Measurements from ENCODE around the gene CYFIP2.

Gene CYFIP2

GRCh38 chr5:157362012-157362411 is 96.1 kb downstream of the CYFIP2 start:
- H3K36me3 ChIP-seq (ENCODE audit: control insufficient read depth, insufficient read depth, low read length), result peaks cover 10% of the 10 kb centered on the region
- peaks cover 16% of the 10 kb centered on the region for H3K4me1 ChIP-seq (ENCODE audit: control insufficient read depth, insufficient read depth, low read length)
- H3K4me3 ChIP-seq (ENCODE audit: low read length), result no peak overlapping the region
- no peaks in the 10 kb centered on the region for H3K27me3 ChIP-seq (ENCODE audit: control insufficient read depth, insufficient read depth, low read length)
- H3K9ac ChIP-seq (ENCODE audit: low read length), result no peak overlapping the region
- no peak overlapping the region for H3K27ac ChIP-seq (ENCODE audit: low read depth, low read length)

GRCh38 chr5:157362502-157362901 is 96.6 kb downstream of the CYFIP2 start:
- H3K27ac ChIP-seq (ENCODE audit: low read depth, low read length), result no peak overlapping the region
- peaks cover 20% of the 10 kb centered on the region for H3K4me1 ChIP-seq (ENCODE audit: control insufficient read depth, insufficient read depth, low read length)
- no peak overlapping the region for H3K9ac ChIP-seq (ENCODE audit: low read length)
- H3K36me3 ChIP-seq (ENCODE audit: control insufficient read depth, insufficient read depth, low read length), result peaks cover 10% of the 10 kb centered on the region
- H3K4me3 ChIP-seq (ENCODE audit: low read length), result no peak overlapping the region
- no peaks in the 10 kb centered on the region for H3K27me3 ChIP-seq (ENCODE audit: control insufficient read depth, insufficient read depth, low read length)

DNA sequence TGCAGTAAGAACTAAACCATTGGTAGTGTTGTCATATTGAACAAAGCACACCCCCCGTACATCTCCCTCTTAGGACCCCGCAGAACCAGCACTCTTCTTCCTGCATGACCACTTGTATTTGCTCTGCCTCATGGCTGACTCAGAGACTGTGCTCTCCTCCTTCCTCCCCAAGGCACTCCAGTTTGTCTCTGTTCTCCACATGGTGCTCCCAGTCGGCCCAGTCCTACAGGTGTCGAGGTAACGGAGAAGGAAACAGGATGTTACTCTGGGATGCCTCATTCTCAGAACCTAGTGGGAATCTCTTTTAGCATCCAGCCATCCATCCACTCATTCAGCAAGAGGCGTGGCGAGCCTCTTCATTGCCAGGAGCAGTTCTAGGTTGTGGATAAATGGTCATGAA is 97.1 kb downstream of the CYFIP2 start:
- Histone ChIP-seq H3K27me3 (ENCODE audit: control insufficient read depth, insufficient read depth, low read length) (no peaks in the 10 kb centered on the region), H3K9ac (ENCODE audit: low read length) (no peak overlapping the region), H3K4me1 (ENCODE audit: control insufficient read depth, insufficient read depth, low read length) (peaks cover 21% of the 10 kb centered on the region), H3K36me3 (ENCODE audit: control insufficient read depth, insufficient read depth, low read length) (peaks cover 10% of the 10 kb centered on the region), H3K4me3 (ENCODE audit: low read length) (no peak overlapping the region), H3K27ac (ENCODE audit: low read depth, low read length) (no peak overlapping the region)

- peaks cover 10% of the 10 kb centered on the region for H3K36me3 ChIP-seq (ENCODE audit: control insufficient read depth, insufficient read depth, low read length)
- H3K27ac ChIP-seq (ENCODE audit: low read depth, low read length), result peak overlapping the region; percentile 91
- no peak overlapping the region for H3K9ac ChIP-seq (ENCODE audit: low read length)
- H3K27me3 ChIP-seq (ENCODE audit: control insufficient read depth, insufficient read depth, low read length), result no peaks in the 10 kb centered on the region
- no peak overlapping the region for H3K4me3 ChIP-seq (ENCODE audit: low read length)
- H3K4me1 ChIP-seq (ENCODE audit: control insufficient read depth, insufficient read depth, low read length), result peaks cover 28% of the 10 kb centered on the region
These were observed 99.8 kb downstream of the CYFIP2 start for GRCh38 chr5:157365732-157366131.

GRCh38 chr5:157366741-157367674 is 101.1 kb downstream of the CYFIP2 start:
- H3K27ac ChIP-seq (ENCODE audit: low read depth, low read length), result peak overlapping the region; percentile 91
- peaks cover 40% of the 10 kb centered on the region for H3K4me1 ChIP-seq (ENCODE audit: control insufficient read depth, insufficient read depth, low read length)
- peaks cover 6% of the 10 kb centered on the region for H3K36me3 ChIP-seq (ENCODE audit: control insufficient read depth, insufficient read depth, low read length)
- no peak overlapping the region for H3K9ac ChIP-seq (ENCODE audit: low read length)
- no peak overlapping the region for H3K4me3 ChIP-seq (ENCODE audit: low read length)
- no peaks in the 10 kb centered on the region for H3K27me3 ChIP-seq (ENCODE audit: control insufficient read depth, insufficient read depth, low read length)

GRCh38 chr5:157369507-157369906 is 103.6 kb downstream of the CYFIP2 start:
- peaks cover 47% of the 10 kb centered on the region for H3K4me1 ChIP-seq (ENCODE audit: control insufficient read depth, insufficient read depth, low read length)
- H3K9ac ChIP-seq (ENCODE audit: low read length), result no peak overlapping the region
- no peaks in the 10 kb centered on the region for H3K36me3 ChIP-seq (ENCODE audit: control insufficient read depth, insufficient read depth, low read length)
- no peaks in the 10 kb centered on the region for H3K27me3 ChIP-seq (ENCODE audit: control insufficient read depth, insufficient read depth, low read length)
- H3K4me3 ChIP-seq (ENCODE audit: low read length), result no peak overlapping the region
- peak overlapping the region; percentile 70 for H3K27ac ChIP-seq (ENCODE audit: low read depth, low read length)

GRCh38 chr5:157370967-157371366 is 105.0 kb downstream of the CYFIP2 start:
- Histone ChIP-seq H3K4me1 (ENCODE audit: control insufficient read depth, insufficient read depth, low read length) (peaks cover 42% of the 10 kb centered on the region), H3K9ac (ENCODE audit: low read length) (no peak overlapping the region), H3K27ac (ENCODE audit: low read depth, low read length) (peak overlapping the region; percentile 92), H3K36me3 (ENCODE audit: control insufficient read depth, insufficient read depth, low read length) (no peaks in the 10 kb centered on the region), H3K27me3 (ENCODE audit: control insufficient read depth, insufficient read depth, low read length) (no peaks in the 10 kb centered on the region), H3K4me3 (ENCODE audit: low read length) (no peak overlapping the region)

DNA sequence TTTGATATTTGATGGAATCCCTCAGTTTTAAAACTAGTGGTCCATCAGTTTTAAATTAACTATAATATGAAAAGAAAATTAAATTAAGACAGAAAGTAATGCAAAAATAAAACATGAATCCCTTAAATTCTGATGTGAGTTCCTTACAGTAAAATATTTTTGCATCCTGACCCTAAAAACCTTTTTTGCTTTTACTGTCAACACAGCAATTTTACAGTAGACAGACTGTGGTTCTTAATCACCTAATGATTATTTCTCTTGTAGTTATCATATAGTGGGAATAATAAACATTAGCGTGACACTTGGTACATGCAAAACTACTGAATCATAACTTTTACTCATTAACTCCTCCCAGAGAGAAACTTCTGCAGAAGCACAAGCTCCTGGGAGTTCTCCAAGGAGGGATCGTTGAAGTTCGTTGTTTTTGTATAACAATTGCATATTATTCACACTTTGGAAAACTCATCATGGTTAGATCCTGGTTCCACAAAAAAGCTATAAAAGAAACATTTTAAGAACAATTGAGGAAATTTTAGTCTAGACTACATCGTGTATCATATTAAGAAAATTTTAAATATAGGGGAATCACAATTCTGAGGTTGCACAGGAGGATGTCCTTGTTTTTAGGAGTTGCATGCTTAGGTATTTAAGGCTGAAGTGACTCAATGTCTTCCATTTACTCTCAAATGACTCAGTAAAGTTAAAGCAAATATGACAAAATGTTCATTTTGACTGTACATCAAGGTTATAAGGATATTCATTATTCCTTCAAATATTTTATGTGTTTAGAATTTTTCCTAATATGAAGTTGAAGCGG is 105.9 kb downstream of the CYFIP2 start:
- Histone ChIP-seq H3K27me3 (ENCODE audit: control insufficient read depth, insufficient read depth, low read length) (no peaks in the 10 kb centered on the region), H3K4me3 (ENCODE audit: low read length) (no peak overlapping the region), H3K27ac (ENCODE audit: low read depth, low read length) (peak overlapping the region; percentile 92), H3K9ac (ENCODE audit: low read length) (no peak overlapping the region), H3K36me3 (ENCODE audit: control insufficient read depth, insufficient read depth, low read length) (no peaks in the 10 kb centered on the region), H3K4me1 (ENCODE audit: control insufficient read depth, insufficient read depth, low read length) (peaks cover 33% of the 10 kb centered on the region)

DNA sequence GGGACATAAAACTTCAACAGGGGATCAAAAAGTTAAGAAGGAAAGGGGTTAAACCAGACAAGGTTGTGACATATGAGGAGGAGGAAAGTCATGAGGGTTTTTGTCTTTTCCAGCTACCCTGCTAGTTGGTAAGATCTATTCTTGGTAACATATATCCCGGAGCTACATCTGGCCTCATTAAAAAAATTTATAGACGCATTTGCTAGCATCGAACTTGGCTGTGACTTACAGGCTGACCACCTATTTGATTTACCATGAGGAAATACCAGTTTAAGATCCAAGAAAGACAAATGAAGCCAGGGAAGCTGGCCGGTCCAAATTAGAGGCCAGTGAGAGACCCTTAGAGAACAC is 106.5 kb downstream of the CYFIP2 start:
- no peaks in the 10 kb centered on the region for H3K36me3 ChIP-seq (ENCODE audit: control insufficient read depth, insufficient read depth, low read length)
- no peak overlapping the region for H3K4me3 ChIP-seq (ENCODE audit: low read length)
- H3K4me1 ChIP-seq (ENCODE audit: control insufficient read depth, insufficient read depth, low read length), result peaks cover 27% of the 10 kb centered on the region
- H3K27ac ChIP-seq (ENCODE audit: low read depth, low read length), result peak overlapping the region; percentile 92
- H3K9ac ChIP-seq (ENCODE audit: low read length), result no peak overlapping the region
- H3K27me3 ChIP-seq (ENCODE audit: control insufficient read depth, insufficient read depth, low read length), result no peaks in the 10 kb centered on the region

GRCh38 chr5:157378509-157378908 is 112.6 kb downstream of the CYFIP2 start:
- Histone ChIP-seq H3K27me3 (ENCODE audit: control insufficient read depth, insufficient read depth, low read length) (no peaks in the 10 kb centered on the region), H3K4me1 (ENCODE audit: control insufficient read depth, insufficient read depth, low read length) (peaks cover 24% of the 10 kb centered on the region), H3K9ac (ENCODE audit: low read length) (no peak overlapping the region), H3K36me3 (ENCODE audit: control insufficient read depth, insufficient read depth, low read length) (no peaks in the 10 kb centered on the region), H3K27ac (ENCODE audit: low read depth, low read length) (no peak overlapping the region), H3K4me3 (ENCODE audit: low read length) (no peak overlapping the region)

DNA sequence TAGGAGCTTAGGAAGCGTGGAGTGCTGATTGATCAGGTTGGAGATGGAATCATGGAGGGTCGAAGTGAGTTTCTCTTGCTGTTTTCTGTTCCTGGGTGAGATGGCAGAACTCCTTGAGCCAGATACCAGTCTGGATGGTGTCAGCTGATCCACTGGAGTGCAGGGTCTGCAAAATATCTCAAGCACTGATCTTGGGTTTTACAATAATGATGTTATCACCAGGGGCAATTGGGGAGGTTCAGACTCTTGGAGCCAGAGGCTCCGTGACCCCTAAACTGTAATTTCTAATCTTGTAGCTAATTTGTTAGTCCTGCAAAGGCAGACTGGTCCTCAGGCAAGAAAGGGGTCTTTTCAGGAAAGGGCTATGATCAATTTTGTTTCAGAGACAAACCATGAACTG is 114.1 kb downstream of the CYFIP2 start:
- Histone ChIP-seq H3K9ac (ENCODE audit: low read length) (no peak overlapping the region), H3K4me1 (ENCODE audit: control insufficient read depth, insufficient read depth, low read length) (peaks cover 37% of the 10 kb centered on the region), H3K27me3 (ENCODE audit: control insufficient read depth, insufficient read depth, low read length) (no peaks in the 10 kb centered on the region), H3K27ac (ENCODE audit: low read depth, low read length) (peak overlapping the region; percentile 58), H3K36me3 (ENCODE audit: control insufficient read depth, insufficient read depth, low read length) (no peaks in the 10 kb centered on the region), H3K4me3 (ENCODE audit: low read length) (no peak overlapping the region)

GRCh38 chr5:157381746-157382145 is 115.8 kb downstream of the CYFIP2 start:
- H3K36me3 ChIP-seq (ENCODE audit: control insufficient read depth, insufficient read depth, low read length), result no peaks in the 10 kb centered on the region
- no peak overlapping the region for H3K4me3 ChIP-seq (ENCODE audit: low read length)
- H3K27ac ChIP-seq (ENCODE audit: low read depth, low read length), result peak overlapping the region; percentile 93
- no peaks in the 10 kb centered on the region for H3K27me3 ChIP-seq (ENCODE audit: control insufficient read depth, insufficient read depth, low read length)
- H3K9ac ChIP-seq (ENCODE audit: low read length), result no peak overlapping the region
- H3K4me1 ChIP-seq (ENCODE audit: control insufficient read depth, insufficient read depth, low read length), result peaks cover 46% of the 10 kb centered on the region
